Measurements from ENCODE around the gene DISC1. TPM values are rescaled to one million over a fixed set of nuclear protein-coding genes. Genes with fewer than 3 reads are reported as not detected.
"Not testable (repeated sequence)": the region's sequence is repeated elsewhere in the genome, so short reads cannot be mapped to it uniquely, and the experiment has no call there.

DISC1 gene
- total RNA-seq, 5 donors from 2014 or later (not counting 1 experiment from before 2014, with no cell fraction given) = 12.9 to 37.0 (median 14.6) TPM

DNA sequence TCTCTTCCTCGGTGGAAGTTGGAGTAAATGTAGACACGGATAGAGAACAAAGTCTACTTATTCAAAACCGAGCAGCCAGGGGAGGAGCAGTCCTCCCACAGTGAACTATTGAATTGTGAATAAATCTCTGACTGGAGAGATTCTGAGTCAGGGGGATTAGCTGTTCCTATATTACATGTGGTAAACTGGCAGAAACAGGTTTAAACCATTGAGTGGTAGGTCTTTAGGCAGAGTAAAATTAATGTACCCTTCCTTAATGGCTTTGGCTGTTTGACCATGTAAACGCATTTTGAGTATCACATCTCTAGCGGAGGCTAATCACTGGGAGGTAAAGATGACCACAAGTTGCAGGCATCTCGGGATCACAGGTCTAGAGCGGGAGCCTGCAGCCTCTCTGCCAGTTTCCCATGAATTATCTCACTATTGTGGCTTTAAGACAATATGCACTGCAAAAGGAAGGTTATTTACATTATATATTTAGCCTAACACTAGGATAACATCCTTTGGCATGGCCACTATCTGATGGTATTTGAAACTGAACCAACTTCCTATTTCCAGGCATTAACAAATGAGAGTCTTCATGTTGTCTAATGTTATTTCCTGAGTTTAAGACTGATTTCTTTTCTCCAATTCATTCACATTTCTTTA, 7.9 kb upstream of the DISC1 start:
- Mint-ChIP-seq H3K4me3 (no peak overlapping the region), H3K36me3 (no peaks in the 10 kb centered on the region), H3K4me1 (peaks cover 22 to 45% (median 26%) of the 10 kb centered on the region in 3 donors), H3K27ac (no peak overlapping the region), H3K9me3 (peaks cover 4 to 10% (median 6%) of the 10 kb centered on the region in 3 donors), H3K27me3 (peaks cover 4 to 5% of the 10 kb centered on the region in 2 donors)
- no peaks in the 10 kb centered on the region for H3K36me3 ChIP-seq (ENCODE audit: control insufficient read depth in 2 of 2, extremely low read depth in 1 of 2, insufficient read depth in 1 of 2, low read length in 1 of 2)
- WGBS (ENCODE audit: insufficient coverage) = 88% methylated on average over 3 of the region's 7 CpGs
- H3K4me3 ChIP-seq (ENCODE audit: control insufficient read depth in 1 of 2, extremely low read depth in 1 of 2, low read length in 1 of 2) = no peak overlapping the region
- H3K9me3 ChIP-seq = no peaks in the 10 kb centered on the region
- DNase-seq (no peak), ATAC-seq (replicated peaks in 1 of 4) (no peak)
- ChIA-PET POLR2A (no interaction called here), CTCF (no interaction called here)
- peaks cover 0 to 4% of the 10 kb centered on the region in 2 experiments for H3K27me3 ChIP-seq (replicated peaks in 1 of 2; ENCODE audit: control insufficient read depth in 2 of 2, extremely low read depth in 1 of 2, insufficient read depth in 2 of 2, low read length in 1 of 2)
- H3K4me1 ChIP-seq (ENCODE audit: control insufficient read depth in 1 of 2, extremely low read depth in 1 of 2, insufficient read depth in 2 of 2, low read length in 2 of 2) = peaks cover 12 to 14% of the 10 kb centered on the region in 2 experiments
- no peak overlapping the region for H3K27ac ChIP-seq (ENCODE audit: low read length)

GRCh38 chr1:231619257-231619634, 7.3 kb upstream of the DISC1 start:
- CTCF ChIA-PET = no interaction called here
- POLR2A ChIA-PET = no interaction called here
- Mint-ChIP-seq H3K4me3 (no peak overlapping the region), H3K4me1 (peaks cover 17 to 42% (median 21%) of the 10 kb centered on the region in 3 donors), H3K36me3 (no peaks in the 10 kb centered on the region), H3K27ac (no peak overlapping the region), H3K27me3 (peaks cover 4 to 5% of the 10 kb centered on the region in 2 donors), H3K9me3 (peaks cover 0 to 6% (median 2%) of the 10 kb centered on the region in 3 donors)
- no peak for DNase-seq
- H3K9me3 ChIP-seq = no peaks in the 10 kb centered on the region
- peaks cover 7 to 9% of the 10 kb centered on the region in 2 experiments for H3K4me1 ChIP-seq (ENCODE audit: control insufficient read depth in 1 of 2, extremely low read depth in 1 of 2, insufficient read depth in 2 of 2, low read length in 2 of 2)
- peaks cover 0 to 4% of the 10 kb centered on the region in 2 experiments for H3K27me3 ChIP-seq (replicated peaks in 1 of 2; ENCODE audit: control insufficient read depth in 2 of 2, extremely low read depth in 1 of 2, insufficient read depth in 2 of 2, low read length in 1 of 2)
- H3K4me3 ChIP-seq (ENCODE audit: control insufficient read depth in 1 of 2, extremely low read depth in 1 of 2, low read length in 1 of 2) = no peak overlapping the region
- H3K36me3 ChIP-seq (ENCODE audit: control insufficient read depth in 2 of 2, extremely low read depth in 1 of 2, insufficient read depth in 1 of 2, low read length in 1 of 2) = no peaks in the 10 kb centered on the region
- ATAC-seq (replicated peaks in 1 of 4) = no peak
- H3K27ac ChIP-seq (ENCODE audit: low read length) = no peak overlapping the region

GRCh38 chr1:231625042-231625441, 1.5 kb upstream of the DISC1 start:
- Mint-ChIP-seq H3K4me3 (peak overlapping the region; percentile 13 to 34 (median 32)), H3K4me1 (peaks cover 31 to 41% (median 32%) of the 10 kb centered on the region in 3 donors), H3K27ac (peak overlapping the region; percentile 6 to 85)
- H3K4me1 ChIP-seq (ENCODE audit: control insufficient read depth in 1 of 2, extremely low read depth in 1 of 2, insufficient read depth in 2 of 2, low read length in 2 of 2) = peaks cover 17 to 26% of the 10 kb centered on the region in 2 experiments
- H3K27me3 ChIP-seq (replicated peaks in 1 of 2; ENCODE audit: control insufficient read depth in 2 of 2, extremely low read depth in 1 of 2, insufficient read depth in 2 of 2, low read length in 1 of 2); H3K36me3 ChIP-seq (ENCODE audit: control insufficient read depth in 2 of 2, extremely low read depth in 1 of 2, insufficient read depth in 1 of 2, low read length in 1 of 2); H3K27me3 Mint-ChIP-seq; H3K4me3 ChIP-seq (ENCODE audit: control insufficient read depth in 1 of 2, extremely low read depth in 1 of 2, low read length in 1 of 2); H3K9me3 Mint-ChIP-seq; DNase-seq; H3K9me3 ChIP-seq; H3K36me3 Mint-ChIP-seq; POLR2A ChIA-PET; ATAC-seq (replicated peaks in 1 of 4); H3K27ac ChIP-seq (ENCODE audit: low read length): not testable (repeated sequence)
- CTCF ChIA-PET = interaction anchor here in 1 of 2 donors (0.8 kb wide), 1 partner anchor 22 kb away, joined by 3 read pairs; no protein-coding TSS in a partner anchor
- no CpG with 5 or more reads among the region's 4 CpGs for WGBS (ENCODE audit: insufficient coverage)

DNA sequence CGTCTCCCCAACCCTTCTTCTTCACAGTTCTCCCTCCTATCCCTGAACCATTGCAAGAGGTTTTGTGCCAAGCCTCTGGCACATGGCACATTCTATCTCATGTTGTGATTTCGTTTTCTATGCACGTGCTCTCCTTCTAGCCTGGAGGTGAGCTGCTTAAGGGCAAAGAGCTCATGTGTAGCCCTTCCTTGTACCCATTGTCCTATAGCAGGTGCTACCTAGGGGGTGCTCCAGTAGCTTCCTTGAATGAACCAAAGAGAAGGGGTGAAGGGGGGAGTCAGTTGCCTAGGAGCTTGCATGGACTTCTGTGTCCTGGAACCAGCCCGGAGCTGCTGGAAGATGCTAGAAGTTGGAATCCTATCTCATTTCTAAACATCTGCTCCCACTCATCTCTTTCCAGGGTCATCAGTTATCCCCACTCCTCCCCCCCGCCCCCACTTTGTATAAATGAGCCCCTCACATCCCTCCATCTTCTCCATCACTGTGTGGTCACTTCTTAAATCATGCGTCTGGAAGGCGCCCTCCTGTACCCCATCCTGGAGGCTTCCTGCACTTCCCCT, 535 bp upstream of the DISC1 start:
- Histone ChIP-seq H3K36me3 (ENCODE audit: control insufficient read depth in 2 of 2, extremely low read depth in 1 of 2, insufficient read depth in 1 of 2, low read length in 1 of 2) (no peaks in the 10 kb centered on the region), H3K27ac (ENCODE audit: low read length) (peak overlapping the region; percentile 20), H3K4me3 (ENCODE audit: control insufficient read depth in 1 of 2, extremely low read depth in 1 of 2, low read length in 1 of 2) (peak overlapping the region; percentile 79 to 91), H3K27me3 (replicated peaks in 1 of 2; ENCODE audit: control insufficient read depth in 2 of 2, extremely low read depth in 1 of 2, insufficient read depth in 2 of 2, low read length in 1 of 2) (peaks cover 0 to 4% of the 10 kb centered on the region in 2 experiments), H3K4me1 (ENCODE audit: control insufficient read depth in 1 of 2, extremely low read depth in 1 of 2, insufficient read depth in 2 of 2, low read length in 2 of 2) (peaks cover 17 to 26% of the 10 kb centered on the region in 2 experiments), H3K9me3 (no peaks in the 10 kb centered on the region)
- POLR2A ChIA-PET = interaction anchor here (0.5 to 0.7 kb wide), 4 partner anchors 9 to 386 kb away, joined by 3 to 6 read pairs (median 3); no protein-coding TSS in a partner anchor
- Mint-ChIP-seq H3K36me3 (no peaks in the 10 kb centered on the region), H3K9me3 (no peaks in the 10 kb centered on the region), H3K4me1 (peaks cover 38 to 49% (median 38%) of the 10 kb centered on the region in 3 donors), H3K4me3 (peak overlapping the region; percentile 85 to 94 (median 86)), H3K27ac (peak overlapping the region; percentile 86 to 94), H3K27me3 (peaks cover 0 to 2% of the 10 kb centered on the region in 2 donors)
- CTCF ChIA-PET = interaction anchor here in 1 of 2 donors (0.5 to 1.0 kb wide), 3 partner anchors 9 to 218 kb away, joined by 3 to 6 read pairs (median 3); no protein-coding TSS in a partner anchor
- 25% methylated on average over 4 of the region's 7 CpGs for WGBS (ENCODE audit: insufficient coverage)
- ATAC-seq (replicated peaks in 1 of 4) = no peak
- DNase-seq = peak in 2 of 35 experiments; percentile 13 to 25

- H3K9me3 ChIP-seq = no peaks in the 10 kb centered on the region
- DNase-seq = peak in 31 of 35 experiments; percentile 12 to 61 (median 30)
- H3K36me3 ChIP-seq (ENCODE audit: control insufficient read depth in 2 of 2, extremely low read depth in 1 of 2, insufficient read depth in 1 of 2, low read length in 1 of 2) = no peaks in the 10 kb centered on the region
- 1% methylated on average over 41 of the region's 49 CpGs for WGBS (ENCODE audit: insufficient coverage)
- Mint-ChIP-seq H3K27ac (peak overlapping the region; percentile 81 to 89), H3K27me3 (peaks cover 0 to 2% of the 10 kb centered on the region in 2 donors), H3K4me1 (peaks cover 38 to 50% (median 38%) of the 10 kb centered on the region in 3 donors), H3K4me3 (peak overlapping the region; percentile 85 to 94 (median 86)), H3K36me3 (no peaks in the 10 kb centered on the region), H3K9me3 (no peaks in the 10 kb centered on the region)
- ATAC-seq (replicated peaks in 1 of 4) = peak; percentile 54 to 68 (median 63)
- CTCF ChIA-PET = no interaction called here
- H3K4me1 ChIP-seq (ENCODE audit: control insufficient read depth in 1 of 2, extremely low read depth in 1 of 2, insufficient read depth in 2 of 2, low read length in 2 of 2) = peaks cover 17 to 26% of the 10 kb centered on the region in 2 experiments
- POLR2A ChIA-PET = no interaction called here
- H3K27ac ChIP-seq (ENCODE audit: low read length) = peak overlapping the region; percentile 64
- peaks cover 0 to 4% of the 10 kb centered on the region in 2 experiments for H3K27me3 ChIP-seq (replicated peaks in 1 of 2; ENCODE audit: control insufficient read depth in 2 of 2, extremely low read depth in 1 of 2, insufficient read depth in 2 of 2, low read length in 1 of 2)
- peak overlapping the region; percentile 79 to 91 for H3K4me3 ChIP-seq (ENCODE audit: control insufficient read depth in 1 of 2, extremely low read depth in 1 of 2, low read length in 1 of 2)
These were observed 493 bp downstream of the DISC1 start for GRCh38 chr1:231626951-231627614.

DNA sequence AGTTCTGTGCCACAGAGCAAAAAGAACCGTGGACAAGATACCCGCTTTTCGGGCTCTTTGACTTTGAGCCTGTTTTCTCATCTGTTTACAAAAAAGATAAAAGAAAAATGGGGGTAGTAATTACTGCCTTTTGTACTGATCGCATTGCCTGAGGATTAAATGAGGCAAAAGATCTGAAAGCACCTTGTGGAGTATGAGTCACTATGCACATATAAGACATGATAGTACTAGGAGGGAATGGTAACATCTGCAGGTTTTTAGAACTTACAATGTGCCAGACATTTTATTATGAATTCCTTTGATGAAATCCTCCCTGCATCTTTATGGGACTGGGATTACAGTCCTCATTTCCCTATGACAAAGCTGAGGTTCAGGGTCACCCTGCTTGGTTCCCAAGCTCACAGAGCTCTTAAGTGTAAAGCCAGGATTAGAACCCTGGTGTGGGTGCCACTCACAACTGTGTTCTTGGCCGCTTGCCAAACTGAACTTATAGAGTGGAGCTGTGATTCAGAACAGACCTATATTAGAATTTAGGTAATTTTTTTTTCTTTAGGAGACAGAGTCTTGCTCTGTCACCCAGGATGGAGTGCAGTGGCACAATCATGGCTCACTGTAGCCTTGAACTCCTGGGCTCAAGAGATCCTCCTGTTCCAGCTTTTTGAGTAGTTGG, 1.8 kb downstream of the DISC1 start:
- Mint-ChIP-seq H3K4me3 (peak overlapping the region; percentile 85 to 94 (median 86)), H3K27me3 (no peaks in the 10 kb centered on the region), H3K27ac (peak overlapping the region; percentile 81 to 89), H3K4me1 (peaks cover 38 to 49% (median 38%) of the 10 kb centered on the region in 3 donors), H3K9me3 (no peaks in the 10 kb centered on the region), H3K36me3 (peaks cover 3% of the 10 kb centered on the region)
- Histone ChIP-seq H3K4me1 (ENCODE audit: control insufficient read depth in 1 of 2, extremely low read depth in 1 of 2, insufficient read depth in 2 of 2, low read length in 2 of 2) (peaks cover 17 to 26% of the 10 kb centered on the region in 2 experiments), H3K27ac (ENCODE audit: low read length) (peak overlapping the region; percentile 64), H3K9me3 (no peaks in the 10 kb centered on the region), H3K36me3 (ENCODE audit: control insufficient read depth in 2 of 2, extremely low read depth in 1 of 2, insufficient read depth in 1 of 2, low read length in 1 of 2) (no peaks in the 10 kb centered on the region), H3K4me3 (ENCODE audit: control insufficient read depth in 1 of 2, extremely low read depth in 1 of 2, low read length in 1 of 2) (peak overlapping the region in 1 of 2 donors; percentile 91), H3K27me3 (replicated peaks in 1 of 2; ENCODE audit: control insufficient read depth in 2 of 2, extremely low read depth in 1 of 2, insufficient read depth in 2 of 2, low read length in 1 of 2) (no peaks in the 10 kb centered on the region)
- 55% methylated on average over 3 of the region's 5 CpGs for WGBS (ENCODE audit: insufficient coverage)
- ATAC-seq (replicated peaks in 1 of 4) (peak; percentile 22 to 46 (median 38)), DNase-seq (peak in 9 of 35 experiments; percentile 3 to 48 (median 25))
- POLR2A ChIA-PET = no interaction called here
- CTCF ChIA-PET = no interaction called here

Data from T-cell (primary cell).